ENCODE measurements around the gene MYL10.
"Not testable (repeated sequence)": the region's sequence is repeated elsewhere in the genome, so short reads cannot be mapped to it uniquely, and the experiment has no call there.

MYL10 gene

GRCh38 chr7:101662447-101662998, 33.4 kb upstream of the MYL10 start:
- no peak overlapping the region for H3K9ac ChIP-seq
- no peaks in the 10 kb centered on the region for H3K27me3 ChIP-seq
- H3K27ac ChIP-seq, result no peak overlapping the region
- TF ChIP-seq Cebpa-rat (IDR thresholded peaks at IDR 0.05), result no peak
- H4K20me1 ChIP-seq, result no peaks in the 10 kb centered on the region
- H3K9me3 ChIP-seq, result peaks cover 9% of the 10 kb centered on the region
- H3K4me1 ChIP-seq, result peaks cover 26% of the 10 kb centered on the region
- no peak overlapping the region for H3K4me2 ChIP-seq
- H3K36me3 ChIP-seq, result no peaks in the 10 kb centered on the region
- no peak overlapping the region for H3K4me3 ChIP-seq

- Histone ChIP-seq H3K9ac (no peak overlapping the region), H3K4me2 (peak overlapping the region; percentile 12), H4K20me1 (no peaks in the 10 kb centered on the region), H3K27me3 (no peaks in the 10 kb centered on the region), H3K9me3 (peaks cover 9% of the 10 kb centered on the region), H3K36me3 (no peaks in the 10 kb centered on the region), H3K4me1 (peaks cover 20% of the 10 kb centered on the region), H3K4me3 (no peak overlapping the region), H3K27ac (no peak overlapping the region)
- no peak for TF ChIP-seq Cebpa-rat (IDR thresholded peaks at IDR 0.05)
These were observed 30.6 kb upstream of the MYL10 start for GRCh38 chr7:101659706-101660105.

- TF ChIP-seq Cebpa-rat (IDR thresholded peaks at IDR 0.05), result no peak
- Histone ChIP-seq H4K20me1 (no peaks in the 10 kb centered on the region), H3K9me3 (no peaks in the 10 kb centered on the region), H3K27ac (no peak overlapping the region), H3K9ac (no peak overlapping the region), H3K27me3 (no peaks in the 10 kb centered on the region), H3K4me1 (peaks cover 27% of the 10 kb centered on the region), H3K4me3 (no peak overlapping the region), H3K4me2 (no peak overlapping the region), H3K36me3 (no peaks in the 10 kb centered on the region)
These were observed 28.1 kb upstream of the MYL10 start for GRCh38 chr7:101657171-101657570.

- Histone ChIP-seq H4K20me1 (no peaks in the 10 kb centered on the region), H3K4me3 (no peak overlapping the region), H3K27me3 (no peaks in the 10 kb centered on the region), H3K9me3 (no peaks in the 10 kb centered on the region), H3K36me3 (no peaks in the 10 kb centered on the region), H3K9ac (no peak overlapping the region), H3K27ac (no peak overlapping the region), H3K4me1 (peaks cover 19% of the 10 kb centered on the region), H3K4me2 (peak overlapping the region; percentile 42)
- no peak for TF ChIP-seq Cebpa-rat (IDR thresholded peaks at IDR 0.05)
These were observed 22.0 kb upstream of the MYL10 start for GRCh38 chr7:101651112-101651511.

GRCh38 chr7:101650579-101651081, 21.5 kb upstream of the MYL10 start:
- Histone ChIP-seq H3K36me3 (no peaks in the 10 kb centered on the region), H3K27me3 (no peaks in the 10 kb centered on the region), H3K4me1 (peaks cover 19% of the 10 kb centered on the region), H3K27ac (no peak overlapping the region), H3K9me3 (no peaks in the 10 kb centered on the region), H3K4me2 (peak overlapping the region; percentile 42), H3K4me3 (no peak overlapping the region), H4K20me1 (no peaks in the 10 kb centered on the region), H3K9ac (no peak overlapping the region)
- no peak for TF ChIP-seq Cebpa-rat (IDR thresholded peaks at IDR 0.05)

DNA sequence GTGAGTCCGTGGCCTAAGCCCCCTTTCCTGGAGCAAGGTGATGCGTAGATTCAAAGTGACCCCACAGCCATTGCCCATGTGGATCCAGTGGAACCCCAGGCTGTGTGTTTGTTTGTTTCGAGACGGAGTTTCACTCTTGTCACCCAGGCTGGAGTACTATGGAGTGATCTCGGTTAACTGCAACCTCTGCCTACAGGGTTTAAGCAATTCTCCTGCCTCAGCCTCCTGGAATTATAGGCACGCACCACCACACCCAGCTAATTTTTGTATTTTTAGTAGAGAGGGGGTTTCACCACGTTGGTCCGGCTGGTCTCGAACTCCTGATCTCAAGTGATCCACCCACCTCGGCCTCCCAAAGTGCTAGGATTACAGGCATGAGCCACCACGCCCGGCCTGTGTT, 18.8 kb upstream of the MYL10 start:
- not testable (repeated sequence) for H3K9ac ChIP-seq, H3K9me3 ChIP-seq, H3K36me3 ChIP-seq, H4K20me1 ChIP-seq, H3K27ac ChIP-seq, H3K27me3 ChIP-seq, H3K4me3 ChIP-seq, H3K4me2 ChIP-seq
- peaks cover 18% of the 10 kb centered on the region for H3K4me1 ChIP-seq

GRCh38 chr7:101645951-101646350, 16.9 kb upstream of the MYL10 start:
- H3K9me3 ChIP-seq, result no peaks in the 10 kb centered on the region
- peaks cover 8% of the 10 kb centered on the region for H3K4me1 ChIP-seq
- H4K20me1 ChIP-seq, result no peaks in the 10 kb centered on the region
- no peaks in the 10 kb centered on the region for H3K27me3 ChIP-seq
- H3K9ac ChIP-seq, result no peak overlapping the region
- TF ChIP-seq Cebpa-rat (IDR thresholded peaks at IDR 0.05), result no peak
- no peaks in the 10 kb centered on the region for H3K36me3 ChIP-seq
- no peak overlapping the region for H3K27ac ChIP-seq
- no peak overlapping the region for H3K4me3 ChIP-seq
- H3K4me2 ChIP-seq, result no peak overlapping the region

- H3K9ac ChIP-seq, result no peak overlapping the region
- TF ChIP-seq Cebpa-rat (IDR thresholded peaks at IDR 0.05), result no peak
- H4K20me1 ChIP-seq, result no peaks in the 10 kb centered on the region
- no peaks in the 10 kb centered on the region for H3K4me1 ChIP-seq
- no peaks in the 10 kb centered on the region for H3K36me3 ChIP-seq
- no peak overlapping the region for H3K4me3 ChIP-seq
- no peak overlapping the region for H3K4me2 ChIP-seq
- no peaks in the 10 kb centered on the region for H3K27me3 ChIP-seq
- no peak overlapping the region for H3K27ac ChIP-seq
- no peaks in the 10 kb centered on the region for H3K9me3 ChIP-seq
These were observed 15.8 kb upstream of the MYL10 start for GRCh38 chr7:101644879-101645278.

GRCh38 chr7:101639127-101639526, 10.0 kb upstream of the MYL10 start:
- H3K4me2 ChIP-seq, result not testable (repeated sequence)

GRCh38 chr7:101636822-101637623, 7.9 kb upstream of the MYL10 start:
- Histone ChIP-seq H3K36me3 (no peaks in the 10 kb centered on the region), H4K20me1 (no peaks in the 10 kb centered on the region), H3K27me3 (no peaks in the 10 kb centered on the region), H3K4me3 (no peak overlapping the region), H3K4me1 (peaks cover 4% of the 10 kb centered on the region; the same call in 1 of the 2 replicates), H3K9ac (no peak overlapping the region), H3K4me2 (no peak overlapping the region), H3K9me3 (no peaks in the 10 kb centered on the region), H3K27ac (no peak overlapping the region)
- no peak for TF ChIP-seq Cebpa-rat (IDR thresholded peaks at IDR 0.05)

More at GRCh38 chr7:101639127-101639526, 10.0 kb upstream of the MYL10 start:
- not testable (repeated sequence) for H3K4me3 ChIP-seq, H4K20me1 ChIP-seq, H3K9ac ChIP-seq, H3K27me3 ChIP-seq, H3K9me3 ChIP-seq, H3K4me1 ChIP-seq, H3K36me3 ChIP-seq, H3K27ac ChIP-seq
